ENCODE measurements around the gene PPFIA4.

Gene PPFIA4

DNA sequence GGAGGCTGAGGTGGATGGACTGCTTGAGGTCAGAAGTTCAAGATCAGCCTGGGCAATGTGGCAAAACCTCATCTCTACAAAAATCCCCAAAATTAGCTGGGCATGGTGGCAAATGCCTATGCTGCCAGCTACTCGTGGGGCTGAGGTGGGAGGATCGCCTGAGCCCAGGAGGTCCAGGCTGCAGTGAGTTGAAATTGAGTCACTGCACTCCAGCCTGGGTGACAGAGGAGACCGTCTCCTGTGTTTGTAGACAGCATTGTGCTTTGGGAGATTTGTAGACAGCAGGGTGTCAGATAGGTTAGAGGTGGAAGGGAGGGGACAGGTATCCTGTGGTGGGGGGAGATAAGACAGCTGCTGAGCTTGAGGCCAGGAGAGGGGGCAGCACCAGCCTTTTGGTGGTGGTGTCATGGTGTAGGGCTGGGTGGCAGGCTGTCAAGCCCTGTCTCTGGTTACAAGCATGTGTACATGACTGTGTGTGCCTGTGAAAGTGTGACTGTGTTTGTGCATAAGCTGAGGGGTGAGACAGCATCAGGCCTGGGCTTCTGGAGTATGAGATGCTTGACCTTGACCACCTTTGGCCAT lies 15.2 kb downstream of the PPFIA4 start:
- no peak for DNase-seq

DNA sequence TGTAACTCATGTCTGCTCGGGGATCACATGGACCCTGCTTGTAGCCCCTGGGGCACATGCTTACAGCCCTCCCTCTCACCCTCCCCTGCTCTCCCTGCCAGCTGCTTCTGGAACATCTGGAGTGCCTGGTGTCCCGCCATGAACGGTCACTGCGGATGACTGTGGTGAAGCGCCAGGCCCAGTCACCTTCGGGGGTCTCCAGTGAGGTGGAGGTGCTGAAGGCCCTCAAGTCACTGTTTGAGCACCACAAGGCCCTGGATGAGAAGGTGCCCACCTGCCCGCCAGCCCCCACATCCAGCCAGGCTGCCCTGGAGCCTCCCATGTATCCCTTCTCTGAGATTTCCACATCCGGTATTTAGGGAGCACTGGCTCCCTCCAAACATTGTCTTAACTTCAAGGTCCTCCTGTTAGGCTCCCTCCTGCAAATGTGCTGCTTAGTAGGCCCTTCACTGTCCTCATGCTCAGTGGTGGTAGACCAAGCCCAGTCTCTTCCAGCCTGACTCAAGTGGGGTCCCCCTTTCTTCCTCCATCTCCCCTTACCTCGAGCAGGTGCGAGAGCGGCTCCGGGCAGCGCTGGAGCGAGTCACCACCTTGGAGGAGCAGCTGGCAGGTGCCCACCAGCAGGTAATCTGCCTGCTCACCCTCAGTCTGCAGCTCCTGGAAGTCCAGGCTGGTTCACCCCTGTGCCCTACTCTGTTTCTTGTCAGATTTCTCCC lies 17.7 kb downstream of the PPFIA4 start:
- no peak for DNase-seq

DNA sequence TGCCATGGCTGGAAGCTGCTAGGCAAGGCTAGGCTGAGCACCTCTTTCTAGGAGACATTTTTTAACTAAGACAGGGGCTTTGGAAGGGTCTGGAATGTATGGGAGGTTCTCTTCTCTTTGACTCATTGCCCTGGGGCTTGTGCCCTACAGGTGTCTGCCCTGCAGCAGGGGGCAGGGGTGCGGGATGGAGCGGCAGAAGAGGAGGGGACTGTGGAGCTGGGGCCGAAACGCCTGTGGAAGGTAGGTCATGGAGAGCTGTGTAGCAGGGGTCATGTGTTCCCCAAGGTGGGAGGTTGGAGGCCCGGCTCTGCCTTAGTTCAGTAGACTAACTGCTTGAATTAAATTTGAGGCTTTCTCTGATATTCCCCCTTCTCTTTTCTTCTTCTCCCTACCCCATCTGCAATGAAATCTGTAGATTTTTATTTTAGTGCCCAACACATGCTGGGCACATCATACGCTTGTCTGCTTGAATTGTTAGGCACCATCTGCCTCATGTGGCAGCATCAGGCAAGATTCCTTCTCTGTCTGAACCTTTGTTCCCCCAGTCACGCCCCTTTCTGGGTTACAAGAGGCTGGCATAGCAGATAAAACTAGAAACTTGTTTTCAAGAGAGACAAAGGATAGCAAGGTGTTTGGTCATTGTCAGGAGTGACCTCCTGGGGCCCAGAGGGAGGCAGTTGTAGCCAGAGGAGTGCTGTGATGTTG lies 18.4 kb downstream of the PPFIA4 start:
- DNase-seq, result no peak

DNA sequence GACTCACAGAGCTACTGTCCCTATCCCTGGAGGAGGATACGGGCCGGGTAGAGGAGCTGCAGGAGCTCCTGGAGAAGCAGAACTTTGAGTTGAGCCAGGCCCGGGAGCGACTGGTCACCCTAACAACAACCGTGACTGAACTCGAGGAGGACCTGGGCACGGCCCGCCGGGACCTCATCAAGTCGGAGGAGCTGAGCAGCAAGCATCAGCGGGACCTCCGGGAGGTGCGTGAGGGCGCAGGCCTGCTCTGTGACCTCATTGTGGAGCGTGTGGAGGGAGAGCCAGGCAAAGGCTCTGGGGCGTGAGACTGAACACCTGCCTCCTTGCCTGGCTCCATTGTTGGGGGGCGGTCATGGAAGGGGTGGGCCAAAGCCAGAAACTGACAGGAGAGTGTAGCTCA lies 19.0 kb downstream of the PPFIA4 start:
- no peak for DNase-seq

DNA sequence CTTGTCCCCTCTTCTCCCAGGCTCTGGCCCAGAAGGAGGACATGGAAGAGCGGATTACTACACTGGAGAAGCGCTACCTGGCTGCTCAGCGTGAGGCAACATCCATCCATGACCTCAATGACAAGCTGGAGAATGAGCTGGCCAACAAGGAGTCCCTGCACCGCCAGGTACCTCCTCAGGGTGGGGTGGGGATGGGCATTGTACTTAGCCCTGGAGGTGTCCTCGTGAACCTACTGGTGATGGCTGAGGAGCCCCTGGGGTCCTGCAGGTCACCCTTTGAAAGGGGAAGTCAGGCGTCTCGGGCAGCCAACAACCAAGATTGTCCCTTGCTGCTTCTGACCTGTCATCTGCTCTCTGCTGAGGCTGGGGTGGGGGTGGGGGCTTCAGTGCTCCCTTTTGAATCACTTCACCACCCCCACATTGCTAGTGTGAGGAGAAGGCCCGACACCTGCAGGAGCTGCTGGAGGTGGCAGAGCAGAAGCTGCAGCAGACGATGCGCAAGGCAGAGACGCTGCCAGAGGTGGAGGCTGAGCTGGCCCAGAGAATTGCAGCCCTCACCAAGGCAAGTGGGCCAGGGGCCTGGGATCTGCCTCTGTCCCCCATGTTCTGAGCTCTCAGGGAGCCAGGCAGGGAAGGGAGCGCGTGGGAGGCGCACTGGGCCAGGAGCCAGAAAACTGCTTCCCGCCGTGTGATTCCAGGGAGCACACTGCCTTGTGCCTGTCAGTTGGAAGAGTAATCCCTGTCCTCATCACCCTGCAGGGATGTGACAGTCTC lies 19.7 kb downstream of the PPFIA4 start:
- no peak for DNase-seq

DNA sequence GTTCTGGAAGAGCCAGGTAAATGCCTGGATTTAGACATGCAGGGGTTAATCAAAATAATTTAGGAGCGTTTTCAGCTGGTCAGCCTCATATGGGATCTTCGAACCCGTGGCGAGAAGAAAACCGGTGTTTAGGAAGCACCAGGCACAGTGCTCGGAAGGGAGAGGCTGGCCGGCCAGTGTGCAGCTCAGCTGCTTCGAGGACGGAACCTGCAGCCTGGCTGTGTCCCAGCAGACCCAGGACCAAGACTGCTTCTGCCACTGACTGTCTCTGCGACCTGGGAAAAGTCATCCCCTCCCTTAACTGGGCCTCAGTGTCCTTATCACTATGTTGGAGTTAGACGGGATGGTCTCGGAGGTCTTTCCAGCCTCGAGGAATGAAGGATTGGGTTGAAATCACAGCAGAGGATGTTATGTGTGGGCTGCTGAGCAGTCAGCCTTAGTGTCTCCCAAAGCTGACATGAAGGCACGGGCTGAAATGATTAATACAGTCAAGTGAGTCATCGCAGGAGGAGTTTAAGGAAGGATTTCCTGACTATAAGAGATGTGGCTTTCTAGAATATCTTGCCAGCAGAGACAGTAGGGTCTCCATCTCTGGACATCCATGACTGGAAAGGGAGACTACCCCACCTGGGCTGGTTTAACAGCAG lies 20.8 kb downstream of the PPFIA4 start:
- DNase-seq, result no peak

DNA sequence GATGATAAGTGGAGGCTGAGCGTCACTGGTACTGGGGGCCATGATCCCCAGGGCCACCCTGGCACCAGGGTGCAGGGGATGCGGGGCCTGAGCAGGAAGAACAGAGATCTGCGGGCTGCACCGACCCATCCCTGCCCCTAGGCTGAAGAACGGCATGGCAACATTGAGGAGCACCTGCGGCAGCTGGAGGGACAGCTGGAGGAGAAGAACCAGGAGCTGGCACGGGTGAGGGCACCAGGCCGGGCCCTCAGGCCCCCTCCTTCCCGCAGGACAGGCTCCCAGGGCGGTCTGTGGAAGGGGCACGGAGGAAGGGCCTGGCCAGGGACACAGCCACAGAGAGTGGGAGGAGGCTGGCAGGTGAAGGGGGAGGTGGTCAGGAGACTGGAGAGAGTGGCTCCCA lies 21.8 kb downstream of the PPFIA4 start:
- no peak for DNase-seq

DNA sequence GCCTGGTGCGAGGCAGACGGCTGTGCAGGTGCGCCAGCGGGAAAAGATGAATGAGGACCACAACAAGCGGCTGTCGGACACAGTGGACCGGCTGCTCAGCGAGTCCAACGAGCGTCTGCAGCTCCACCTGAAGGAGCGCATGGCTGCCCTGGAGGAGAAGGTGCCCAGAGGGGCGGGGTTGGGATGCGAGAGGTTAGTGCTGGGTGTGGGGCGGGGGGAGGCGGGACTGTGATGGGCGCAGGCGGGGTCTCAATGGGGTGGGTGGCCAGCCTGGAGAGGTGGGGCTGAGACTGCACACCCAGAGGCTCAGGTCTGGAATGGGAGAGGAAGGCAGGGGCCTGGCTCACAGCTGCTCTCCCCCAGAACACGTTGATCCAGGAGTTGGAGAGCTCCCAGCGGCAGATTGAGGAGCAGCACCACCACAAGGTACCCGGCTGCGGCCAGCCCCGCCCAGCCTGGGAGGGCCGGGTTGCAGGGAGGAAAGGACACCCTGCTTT lies 22.3 kb downstream of the PPFIA4 start:
- no peak for DNase-seq

DNA sequence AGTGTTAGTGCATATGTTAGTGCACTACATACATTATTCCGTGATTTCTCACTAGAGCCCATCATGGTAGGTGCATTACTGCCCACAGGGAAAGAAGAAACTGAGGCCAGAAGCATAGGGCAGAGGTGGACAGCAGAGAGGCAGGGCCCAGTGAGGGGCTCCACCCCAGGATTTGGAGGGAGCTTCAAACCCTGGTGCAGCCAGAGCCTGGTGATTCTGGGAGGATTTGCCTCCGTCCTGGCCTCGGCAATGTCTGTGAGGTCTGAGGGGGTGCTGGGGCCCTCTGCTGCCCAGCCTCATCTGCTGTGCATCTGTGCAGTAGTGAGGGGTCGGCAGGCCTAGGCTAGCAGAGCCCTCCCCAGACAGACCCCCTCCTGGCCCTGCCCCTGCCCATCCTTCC lies 22.8 kb downstream of the PPFIA4 start:
- no peak for DNase-seq

DNA sequence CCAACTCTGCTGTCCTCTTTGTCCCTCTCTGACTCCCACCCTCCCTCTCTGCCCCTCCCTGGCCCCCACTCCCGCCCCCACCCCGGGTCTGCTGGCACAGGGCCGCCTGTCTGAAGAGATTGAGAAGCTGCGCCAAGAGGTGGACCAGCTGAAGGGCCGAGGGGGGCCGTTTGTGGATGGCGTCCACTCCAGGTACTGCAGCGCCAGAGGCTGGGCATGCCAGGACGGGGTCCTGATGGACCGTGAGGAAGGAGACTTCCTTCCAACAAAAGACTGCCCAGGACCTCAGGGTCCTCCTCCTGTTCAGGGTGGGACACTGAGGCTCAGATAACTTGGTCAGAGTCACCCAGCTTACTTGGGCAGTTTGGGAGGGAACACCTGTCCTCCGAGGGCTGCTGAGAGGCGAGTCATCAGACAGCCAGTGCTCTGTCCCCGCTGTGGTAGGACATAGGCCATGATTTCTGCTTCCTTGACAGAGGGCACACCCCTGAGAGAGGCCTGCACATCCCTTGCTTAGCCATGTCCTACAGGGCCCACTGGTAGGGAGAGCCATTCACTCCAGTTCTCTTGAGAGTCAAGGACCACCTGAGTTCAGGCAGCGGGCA lies 23.4 kb downstream of the PPFIA4 start:
- no peak for DNase-seq

DNA sequence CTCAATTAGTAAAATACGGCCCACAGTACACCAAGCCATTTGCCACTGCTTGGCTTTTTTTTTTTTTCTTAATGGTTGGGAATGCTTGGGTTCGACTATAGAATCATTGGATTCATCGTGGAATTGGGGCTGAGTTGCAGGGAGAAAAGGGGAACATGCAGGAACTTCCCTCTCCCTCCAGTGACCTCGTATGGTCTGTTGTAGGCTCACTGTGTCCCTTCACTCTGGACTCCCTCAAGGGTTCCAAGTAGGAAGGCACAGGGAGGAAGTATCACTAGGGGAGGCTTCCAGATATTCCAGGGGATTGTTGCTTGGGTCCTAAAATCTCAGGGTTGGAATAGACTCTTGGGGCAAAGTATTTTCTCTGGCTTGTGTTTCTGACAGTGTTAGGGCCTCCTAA lies 24.5 kb downstream of the PPFIA4 start:
- no peak for DNase-seq

DNA sequence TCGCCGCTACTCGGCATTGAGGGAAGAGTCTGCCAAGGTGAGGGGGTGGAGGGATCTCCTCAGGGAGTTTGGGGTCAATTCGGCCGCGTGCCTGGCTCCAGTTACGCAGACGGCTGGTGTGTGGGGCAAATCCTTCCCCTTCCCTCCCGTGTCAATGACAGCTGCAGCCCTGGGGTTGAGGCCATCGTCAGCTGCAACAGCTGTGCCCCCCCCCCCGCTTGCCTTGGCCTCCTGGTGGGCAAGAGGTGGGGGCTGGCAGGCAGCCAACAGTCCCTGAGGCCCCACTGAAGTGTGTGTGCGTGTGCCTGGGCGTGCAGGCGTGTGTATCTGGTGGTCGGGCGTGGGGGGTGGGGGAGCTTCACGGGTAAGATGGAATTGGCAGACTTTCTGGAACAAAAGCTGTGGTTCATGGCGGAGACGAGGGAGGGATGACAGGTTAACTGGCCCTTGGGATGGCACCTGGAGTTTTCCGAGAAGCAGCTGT lies 25.6 kb downstream of the PPFIA4 start:
- DNase-seq, result no peak

DNA sequence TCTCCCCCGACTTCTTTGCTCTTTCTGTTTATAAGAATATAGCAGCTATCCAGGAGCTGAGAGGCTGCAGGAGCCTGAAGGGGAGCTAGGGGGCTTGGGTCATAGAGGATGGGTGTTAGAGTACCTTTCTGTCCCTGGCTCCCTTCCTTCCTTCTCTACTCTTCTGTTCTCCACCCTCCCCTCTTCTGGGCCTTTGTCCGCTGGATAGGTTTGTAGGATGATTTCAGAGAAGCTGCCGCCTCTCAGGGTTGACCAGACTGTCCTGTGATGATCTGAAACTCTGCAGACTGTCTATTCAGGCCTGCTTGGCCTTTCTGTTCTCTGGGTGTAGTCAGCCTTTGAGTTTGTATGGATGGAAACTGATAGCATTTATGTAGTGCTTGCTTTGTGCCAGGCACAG lies 26.3 kb downstream of the PPFIA4 start:
- DNase-seq, result no peak

DNA sequence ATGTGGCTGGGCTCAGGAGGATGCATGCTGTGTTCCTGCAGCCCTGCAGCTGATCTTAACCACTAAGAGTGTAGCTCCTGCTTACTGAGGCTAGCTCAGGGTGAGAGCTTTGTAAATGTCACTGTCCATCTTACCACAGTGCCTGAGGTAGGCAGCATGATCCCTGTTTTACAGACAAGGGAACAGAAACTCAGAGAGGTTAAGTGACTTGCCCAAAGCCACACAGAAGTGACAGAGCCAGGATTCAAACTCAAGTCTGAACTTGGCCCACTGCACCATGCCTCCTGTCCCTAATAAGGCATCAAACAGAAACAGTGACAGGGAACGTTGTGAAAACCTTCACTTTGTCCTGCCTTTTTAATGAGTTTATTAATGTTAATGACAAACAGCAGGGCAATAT lies 27.9 kb downstream of the PPFIA4 start:
- no peak for DNase-seq

DNA sequence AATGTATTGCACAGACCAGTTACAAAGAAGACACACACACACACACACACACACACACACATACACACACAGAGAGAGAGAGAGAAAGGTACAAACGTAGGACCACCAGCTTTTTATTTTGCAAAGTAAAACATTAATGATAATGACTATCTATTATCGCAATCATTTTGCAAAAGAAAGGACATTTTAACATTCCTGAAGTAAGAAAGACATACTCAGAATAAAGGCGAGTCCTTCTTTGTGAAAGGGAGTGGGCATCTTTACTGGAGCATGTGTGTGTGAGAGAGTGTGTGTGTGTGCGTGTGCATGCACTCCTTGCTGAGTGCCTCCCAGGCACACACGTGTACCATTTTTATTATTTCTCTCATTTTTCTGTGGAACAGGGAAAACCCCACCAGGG lies 28.4 kb downstream of the PPFIA4 start:
- no peak for DNase-seq

DNA sequence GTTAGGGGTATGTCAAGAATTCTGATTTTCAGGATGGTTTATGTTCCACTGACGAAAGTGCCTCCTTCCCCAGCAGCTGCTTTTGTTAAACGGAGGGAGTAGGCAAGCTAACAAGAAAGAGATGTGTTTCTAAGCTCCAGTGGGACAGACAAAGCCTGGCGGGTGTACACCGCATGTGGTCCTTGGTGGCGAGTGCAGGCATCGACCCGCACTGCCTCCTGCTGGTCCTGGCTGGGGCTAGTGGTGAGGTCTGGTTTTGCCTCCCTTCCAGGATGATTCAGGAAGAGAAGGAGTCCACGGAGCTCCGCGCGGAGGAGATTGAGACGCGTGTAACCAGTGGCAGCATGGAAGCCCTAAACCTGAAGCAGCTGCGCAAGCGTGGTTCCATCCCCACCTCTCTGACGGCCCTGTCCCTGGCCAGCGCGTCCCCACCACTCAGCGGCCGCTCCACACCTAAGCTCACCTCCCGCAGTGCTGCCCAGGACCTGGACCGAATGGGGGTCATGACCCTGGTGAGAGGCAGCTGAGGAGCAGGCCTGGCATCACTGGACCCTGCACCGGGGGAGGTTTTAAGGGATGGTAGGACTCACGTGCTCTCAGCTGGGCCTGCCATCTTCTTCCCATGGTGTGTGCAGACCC lies 29.0 kb downstream of the PPFIA4 start:
- no peak for DNase-seq

DNA sequence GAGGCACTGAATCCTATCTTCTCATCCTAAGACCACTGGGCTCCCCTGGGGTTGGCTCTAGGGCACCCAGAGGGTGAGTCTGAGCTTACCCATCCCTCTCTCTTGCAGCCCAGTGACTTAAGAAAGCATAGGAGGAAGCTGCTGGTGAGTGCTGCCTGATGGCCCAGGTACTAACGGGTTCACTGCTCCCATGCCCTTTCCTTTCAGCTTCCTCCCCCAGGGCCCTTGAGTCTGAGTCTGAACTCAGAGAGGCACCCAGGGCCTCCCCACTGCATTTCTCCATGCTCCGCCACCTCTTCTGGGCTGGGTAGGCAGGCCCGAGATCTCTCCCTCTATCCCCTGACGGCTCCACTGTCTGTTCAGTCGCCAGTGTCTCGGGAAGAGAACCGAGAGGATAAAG lies 29.7 kb downstream of the PPFIA4 start:
- no peak for DNase-seq

DNA sequence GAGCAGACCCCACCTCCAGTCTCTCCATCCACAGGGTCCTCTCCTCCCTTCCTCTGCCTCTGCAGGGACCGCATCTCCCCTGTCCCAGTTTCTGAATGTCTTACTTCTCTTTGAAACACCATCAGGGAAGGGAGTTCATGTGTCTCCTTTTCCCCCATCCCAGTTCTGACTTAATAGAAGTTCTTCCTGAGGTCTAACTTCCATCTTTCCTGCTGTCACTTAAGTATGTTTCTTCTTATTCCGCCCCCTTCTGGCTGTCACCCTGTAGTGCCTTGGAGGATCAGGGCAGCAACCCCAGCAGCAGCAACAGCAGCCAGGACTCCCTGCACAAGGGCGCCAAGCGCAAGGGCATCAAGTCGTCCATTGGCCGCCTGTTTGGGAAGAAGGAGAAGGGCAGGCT lies 30.2 kb downstream of the PPFIA4 start:
- no peak for DNase-seq

DNA sequence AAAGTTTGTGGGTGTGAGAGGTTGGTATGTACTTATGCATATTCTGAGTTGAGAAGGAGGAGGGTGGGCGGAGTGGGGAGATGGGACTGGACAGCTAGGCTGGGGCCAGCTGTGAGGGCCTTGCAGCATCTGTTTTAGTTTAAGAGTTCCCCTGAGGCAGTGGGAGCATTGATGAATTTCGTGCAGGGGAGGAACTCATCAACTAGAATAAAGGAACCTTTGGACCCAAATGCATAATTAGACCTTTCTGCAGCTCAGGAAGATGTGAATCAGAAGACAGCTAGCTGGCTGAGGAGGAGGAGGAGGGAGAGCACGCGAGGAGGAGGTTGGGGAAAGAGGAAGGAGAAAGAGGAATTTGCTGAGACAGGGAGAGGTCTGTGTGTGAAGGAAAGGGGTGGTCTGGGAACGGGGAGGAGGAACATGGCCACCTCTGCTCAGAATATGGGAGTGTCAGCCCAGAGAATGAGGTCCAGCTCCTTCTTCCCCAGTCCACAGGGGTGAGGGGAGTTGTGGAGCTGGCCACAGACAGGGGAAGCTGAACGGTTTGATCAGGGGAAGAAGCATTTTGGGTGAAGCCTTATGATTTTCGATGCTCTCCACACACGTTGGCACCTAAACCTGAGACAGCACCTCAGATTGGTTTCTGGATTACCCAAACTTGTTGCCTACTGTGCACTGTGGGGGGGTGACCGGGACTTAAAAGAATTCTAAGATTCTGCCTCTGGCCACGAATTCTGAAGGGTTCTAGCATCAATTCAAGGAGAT lies 31.8 kb downstream of the PPFIA4 start:
- no peak for DNase-seq

DNA sequence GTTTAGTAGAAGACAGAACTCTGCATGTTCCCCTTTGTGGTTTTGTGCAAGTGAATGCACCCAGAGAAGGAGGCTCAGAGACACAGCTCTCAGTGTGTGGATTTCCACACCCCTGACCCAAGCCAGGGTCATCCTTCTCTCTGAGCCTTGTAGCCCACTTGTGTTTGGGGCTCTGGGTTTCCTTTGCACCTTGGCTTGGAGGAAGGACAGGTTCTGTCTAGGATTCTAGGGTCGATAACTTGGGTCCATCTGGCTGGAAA lies 32.3 kb downstream of the PPFIA4 start:
- no peak for DNase-seq

DNA sequence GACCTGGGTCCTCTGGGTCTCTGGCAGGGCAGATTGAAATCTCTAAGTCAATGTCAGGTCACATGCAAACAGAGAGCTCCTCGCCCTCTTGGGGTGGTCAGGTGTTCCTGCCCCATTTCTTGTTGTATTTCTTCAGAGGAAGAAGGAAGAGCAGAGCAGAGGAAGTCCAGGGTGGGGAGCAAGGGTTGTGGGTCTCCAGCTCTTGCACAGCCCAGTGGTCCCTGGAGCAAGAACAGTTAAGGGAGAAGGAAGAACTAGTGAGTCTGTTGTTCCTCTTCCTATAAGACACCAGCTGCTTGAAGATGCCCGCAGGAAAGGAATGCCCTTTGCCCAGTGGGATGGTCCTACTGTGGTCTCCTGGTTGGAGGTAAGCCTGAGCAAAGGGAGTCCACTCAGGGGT lies 33.2 kb downstream of the PPFIA4 start:
- DNase-seq, result no peak
